Mucosa of descending colon (tissue), 3 donors: ENCODE data around the gene SLC38A2. TPM values are rescaled to one million over a fixed set of nuclear protein-coding genes. Genes with fewer than 3 reads are reported as not detected.

Experiments used
- ATAC-seq: fragments of 200-7000 bp; cut with Tn5 transposase; one replicate; pipeline ENCODE4 v1.9.1; 2020; ENCODE audit warnings: mild to moderate bottlenecking, moderate library complexity
- DNase-seq, 3 donors: peaks; one replicate each; pipeline ENCODE4 v3.0.0-alpha.2; 2020
- H3K36me3 ChIP-seq: fragments of 200-600 bp; one replicate; pipeline ENCODE4 v1.8.0; 2021; ENCODE audit warnings: low read depth, mild to moderate bottlenecking
- H3K4me1 ChIP-seq: fragments of 200-600 bp; one replicate; pipeline ENCODE4 v1.8.0; 2021; ENCODE audit warnings: low read depth, mild to moderate bottlenecking
- H3K4me3 ChIP-seq: fragments of 200-600 bp; one replicate; pipeline ENCODE4 v1.8.0; 2021; ENCODE audit warnings: mild to moderate bottlenecking
- H3K9me3 ChIP-seq: fragments of 200-600 bp; one replicate; pipeline ENCODE4 v1.8.0; 2021; ENCODE audit warnings: mild to moderate bottlenecking
- intact Hi-C, 2 donors: fragments of 100-400 bp; cut with DNase I in 1 of 2; cut with micrococcal nuclease in 1 of 2; formaldehyde crosslinking; loops; one replicate each; pipeline versions ENCODE4 v1.11.0 to v1.11.1; 2022; cut with DNase I, micrococcal nuclease
- total RNA-seq, 3 donors: library from RNA; stranded (reverse); fragmentation: NEBNext Ultra II Directional in 2 of 3; extraction: Animal tissue kit (Norgen Biotek cat#: 25700) in 2 of 3; gene quantifications; one replicate each; pipeline versions ENCODE4 v1.2.1 to v1.2.4, GENCODE V29; 2021 to 2023
- TF ChIP-seq, protein P1 (sequence below): fragments of 200-600 bp; IDR thresholded peaks from one replicate; pipeline ENCODE4 v1.8.0; 2022; ENCODE audit warnings: antibody characterized with exemption, mild to moderate bottlenecking
- donor health status: DM: no; HTN: no; CAD: no; lungs with moderate emphysema.
- donor health status: DM: no; HTN: no; CAD: no.
- donor health status: DM: no; HTN: yes; CAD: no.

Gene SLC38A2
- total RNA-seq, 3 donors from 2014 or later, result 82.9 to 216 (median 143) TPM

GRCh38 chr12:46356655-46357437 lies 15.7 kb downstream of the SLC38A2 start:
- ATAC-seq (peak; percentile 27), DNase-seq (no peak)
- H3K36me3 ChIP-seq, result peaks cover 4% of the 10 kb centered on the region
- H3K9me3 ChIP-seq, result no peaks in the 10 kb centered on the region
- TF ChIP-seq, protein P1, sequence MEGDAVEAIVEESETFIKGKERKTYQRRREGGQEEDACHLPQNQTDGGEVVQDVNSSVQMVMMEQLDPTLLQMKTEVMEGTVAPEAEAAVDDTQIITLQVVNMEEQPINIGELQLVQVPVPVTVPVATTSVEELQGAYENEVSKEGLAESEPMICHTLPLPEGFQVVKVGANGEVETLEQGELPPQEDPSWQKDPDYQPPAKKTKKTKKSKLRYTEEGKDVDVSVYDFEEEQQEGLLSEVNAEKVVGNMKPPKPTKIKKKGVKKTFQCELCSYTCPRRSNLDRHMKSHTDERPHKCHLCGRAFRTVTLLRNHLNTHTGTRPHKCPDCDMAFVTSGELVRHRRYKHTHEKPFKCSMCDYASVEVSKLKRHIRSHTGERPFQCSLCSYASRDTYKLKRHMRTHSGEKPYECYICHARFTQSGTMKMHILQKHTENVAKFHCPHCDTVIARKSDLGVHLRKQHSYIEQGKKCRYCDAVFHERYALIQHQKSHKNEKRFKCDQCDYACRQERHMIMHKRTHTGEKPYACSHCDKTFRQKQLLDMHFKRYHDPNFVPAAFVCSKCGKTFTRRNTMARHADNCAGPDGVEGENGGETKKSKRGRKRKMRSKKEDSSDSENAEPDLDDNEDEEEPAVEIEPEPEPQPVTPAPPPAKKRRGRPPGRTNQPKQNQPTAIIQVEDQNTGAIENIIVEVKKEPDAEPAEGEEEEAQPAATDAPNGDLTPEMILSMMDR, result no peak
- intact Hi-C loops, result loop anchor here in 1 of 2 donors (10.0 kb wide), 1 partner anchor 318 kb away; no protein-coding TSS in a partner anchor
- no peaks in the 10 kb centered on the region for H3K4me1 ChIP-seq
- H3K4me3 ChIP-seq, result no peak overlapping the region

- Histone ChIP-seq H3K4me1 (no peaks in the 10 kb centered on the region), H3K9me3 (no peaks in the 10 kb centered on the region), H3K36me3 (peaks cover under 1% of the 10 kb centered on the region), H3K4me3 (no peak overlapping the region)
- DNase-seq (no peak), ATAC-seq (peak; percentile 37)
- TF ChIP-seq, protein P1, result no peak
- intact Hi-C loops, result loop anchor here in 1 of 2 donors (10.0 kb wide), 1 partner anchor 320 kb away; no protein-coding TSS in a partner anchor
These were observed 17.8 kb downstream of the SLC38A2 start for GRCh38 chr12:46354802-46355199.

DNA sequence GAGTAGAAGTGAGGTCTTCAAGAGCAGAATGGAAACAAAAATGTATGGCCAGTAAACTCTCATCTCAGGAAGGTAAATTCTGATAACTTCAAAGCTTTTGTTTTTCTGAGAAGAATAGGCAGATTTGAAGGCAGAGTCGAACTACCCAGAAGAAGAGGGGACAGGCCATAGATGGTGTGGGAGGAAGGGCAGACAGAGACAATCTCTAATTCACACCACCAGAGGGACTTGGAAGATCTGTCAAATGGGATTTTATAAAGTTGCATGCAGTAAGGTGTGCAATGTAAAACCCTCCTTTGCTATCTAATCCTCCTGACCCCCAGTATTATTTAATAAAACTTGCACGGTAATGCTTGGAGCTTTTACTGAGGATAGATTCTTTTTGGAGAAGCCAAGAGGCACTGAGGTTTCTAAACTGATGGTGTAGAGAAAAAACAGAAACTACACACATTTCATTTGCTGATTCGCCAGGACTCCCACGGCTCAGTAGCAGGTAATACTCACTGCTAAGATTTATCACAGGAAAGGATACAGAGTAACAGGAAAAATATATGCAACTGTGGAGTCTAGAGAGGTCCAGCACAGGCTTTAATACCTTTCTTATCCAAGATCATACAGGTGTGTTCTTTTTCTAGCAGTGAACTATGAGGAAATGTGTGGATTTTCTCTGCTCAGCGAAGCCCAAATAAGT lies 18.3 kb downstream of the SLC38A2 start:
- no peaks in the 10 kb centered on the region for H3K36me3 ChIP-seq
- H3K4me1 ChIP-seq, result no peaks in the 10 kb centered on the region
- H3K9me3 ChIP-seq, result no peaks in the 10 kb centered on the region
- intact Hi-C loops, result loop anchor here in 1 of 2 donors (10.0 kb wide), 1 partner anchor 321 kb away; no protein-coding TSS in a partner anchor
- H3K4me3 ChIP-seq, result no peak overlapping the region
- TF ChIP-seq, protein P1, result no peak
- ATAC-seq, result peak; percentile 35
- DNase-seq, result no peak

- no peak for DNase-seq
- intact Hi-C loops, result loop anchor here in 1 of 2 donors (10.0 kb wide), 1 partner anchor 323 kb away; no protein-coding TSS in a partner anchor
These were observed 20.5 kb downstream of the SLC38A2 start for GRCh38 chr12:46351886-46352650.

GRCh38 chr12:46351138-46351537 lies 21.4 kb downstream of the SLC38A2 start:
- Histone ChIP-seq H3K4me1 (no peaks in the 10 kb centered on the region), H3K36me3 (no peaks in the 10 kb centered on the region), H3K4me3 (no peak overlapping the region), H3K9me3 (no peaks in the 10 kb centered on the region)
- TF ChIP-seq, protein P1, result no peak
- DNase-seq, result no peak
- intact Hi-C loops, result loop anchor here in 1 of 2 donors (10.0 kb wide), 1 partner anchor 324 kb away; no protein-coding TSS in a partner anchor
- ATAC-seq, result no peak

More at GRCh38 chr12:46351886-46352650, 20.5 kb downstream of the SLC38A2 start:
- no peaks in the 10 kb centered on the region for H3K9me3 ChIP-seq
- H3K36me3 ChIP-seq, result no peaks in the 10 kb centered on the region
- H3K4me1 ChIP-seq, result no peaks in the 10 kb centered on the region
- TF ChIP-seq, protein P1, result no peak
- ATAC-seq, result no peak
- no peak overlapping the region for H3K4me3 ChIP-seq
